GM18951 (cell line): ENCODE data around the gene DPYSL5.

Source experiments
- POLR2A ChIP-seq: IDR thresholded peaks from 4 replicates; pipeline ENCODE4 v1.6.1; 2011; ENCODE audit warnings: mild to moderate bottlenecking; ENCODE audit not compliant: insufficient read length, insufficient read depth; ENCODE audit errors: extremely low read depth
- in situ Hi-C: fragments of 300-500 bp; cut with MboI; formaldehyde crosslinking; loops from one replicate; pipeline ENCODE4 v1.12.0; 2022; ENCODE audit warnings: low sequenced_read_pairs, mixed read lengths, inconsistent platforms; ENCODE audit not compliant: unreplicated experiment

Gene DPYSL5

DNA sequence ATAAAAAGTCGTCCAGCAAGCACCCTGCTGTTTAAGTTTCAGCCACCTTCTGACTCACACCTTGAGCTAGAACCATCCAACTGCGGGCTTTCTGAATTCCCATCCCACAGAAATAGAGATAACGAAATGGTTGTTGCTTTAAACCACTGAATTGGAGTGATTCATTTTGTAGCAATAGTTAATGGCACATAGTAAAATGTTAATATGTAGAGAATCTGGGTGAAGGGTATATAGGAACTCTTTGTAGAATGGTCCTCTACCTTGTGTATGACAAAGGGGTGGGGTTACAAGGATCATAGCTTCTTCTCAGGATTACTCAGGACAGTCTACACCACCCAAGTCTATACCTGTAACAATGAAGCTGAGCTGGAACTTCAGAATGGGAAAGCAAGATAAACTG lies 120.1 kb downstream of the DPYSL5 start:
- in situ Hi-C loops: no loop called here
- TF ChIP-seq POLR2A: no peak

DNA sequence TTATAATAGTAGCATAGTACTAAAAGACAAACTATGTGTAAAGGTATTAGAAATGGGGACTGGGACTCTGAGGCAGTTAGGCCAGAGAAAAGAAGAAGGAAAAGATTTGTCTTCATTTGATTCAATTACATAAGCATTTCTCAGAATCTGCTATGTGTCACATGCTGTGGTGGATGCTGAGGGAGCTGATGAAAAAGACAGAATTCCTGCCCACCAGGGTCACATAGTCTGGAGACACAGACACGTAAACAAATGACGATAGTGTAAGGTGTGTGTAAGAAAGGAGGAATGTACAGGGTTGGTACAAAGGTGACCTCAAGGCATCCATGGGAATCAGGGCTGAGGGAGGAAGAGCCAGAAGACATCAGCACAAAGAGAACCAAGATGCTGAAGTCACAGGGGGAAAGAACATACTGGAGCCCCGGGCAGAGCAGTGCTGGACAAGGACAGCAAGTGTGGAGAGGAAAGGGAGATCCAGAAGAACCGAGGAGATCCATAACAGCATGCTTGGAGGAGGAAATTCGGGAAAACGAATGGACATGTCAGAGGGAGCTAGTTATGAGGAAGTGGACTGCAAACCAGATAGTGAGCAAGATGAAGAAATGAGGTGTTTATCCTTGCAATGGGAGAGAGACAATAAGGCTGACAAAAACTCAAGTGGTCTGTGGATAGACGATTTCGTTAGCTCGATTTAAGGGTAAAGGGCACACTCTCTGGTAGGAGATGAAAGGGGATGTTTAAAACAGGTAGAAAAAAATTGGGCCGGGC lies 121.3 kb downstream of the DPYSL5 start:
- no peak for TF ChIP-seq POLR2A
- in situ Hi-C loops: no loop called here

DNA sequence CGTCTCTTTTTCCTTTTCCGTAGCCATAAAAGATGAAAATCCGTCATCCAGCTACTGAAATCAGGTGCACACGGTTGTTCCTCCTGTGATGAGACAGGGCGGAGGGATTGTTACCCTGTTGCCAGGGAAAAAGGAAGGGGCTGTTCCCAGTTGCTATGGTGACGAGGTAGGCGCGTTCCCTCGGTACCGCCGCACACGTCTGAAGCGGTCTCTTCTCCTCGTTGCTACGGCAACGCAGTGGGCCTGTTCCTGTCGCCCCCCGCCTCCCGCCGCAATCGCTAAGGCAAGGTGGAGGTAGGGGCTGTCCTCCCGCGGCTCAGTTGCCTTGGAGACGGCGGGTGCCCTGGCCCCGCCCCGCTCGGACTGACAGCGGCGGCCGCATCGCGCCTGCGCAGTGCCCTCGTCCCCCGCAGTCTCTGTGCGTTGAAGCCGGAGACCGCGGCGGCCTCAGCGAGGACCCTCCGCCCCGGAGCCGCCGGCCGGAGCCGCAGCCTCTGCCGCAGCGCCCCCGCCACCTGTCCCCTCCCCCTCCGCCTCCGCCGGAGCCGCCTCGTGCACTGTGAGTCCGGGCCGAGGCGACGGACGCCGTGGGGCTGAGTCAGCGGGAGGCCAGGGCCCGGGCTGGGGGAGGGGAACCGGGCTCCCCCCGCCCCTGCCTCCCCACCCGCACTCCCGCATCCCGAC lies 122.5 kb downstream of the DPYSL5 start, which contains the start of gene MAPRE3:
Gene MAPRE3, plus strand, starts transcription at position 394 of the 684 bp plus-strand sequence. CDS start 51,582 bp downstream, outside the sequence.
- no peak for TF ChIP-seq POLR2A
- in situ Hi-C loops: no loop called here

DNA sequence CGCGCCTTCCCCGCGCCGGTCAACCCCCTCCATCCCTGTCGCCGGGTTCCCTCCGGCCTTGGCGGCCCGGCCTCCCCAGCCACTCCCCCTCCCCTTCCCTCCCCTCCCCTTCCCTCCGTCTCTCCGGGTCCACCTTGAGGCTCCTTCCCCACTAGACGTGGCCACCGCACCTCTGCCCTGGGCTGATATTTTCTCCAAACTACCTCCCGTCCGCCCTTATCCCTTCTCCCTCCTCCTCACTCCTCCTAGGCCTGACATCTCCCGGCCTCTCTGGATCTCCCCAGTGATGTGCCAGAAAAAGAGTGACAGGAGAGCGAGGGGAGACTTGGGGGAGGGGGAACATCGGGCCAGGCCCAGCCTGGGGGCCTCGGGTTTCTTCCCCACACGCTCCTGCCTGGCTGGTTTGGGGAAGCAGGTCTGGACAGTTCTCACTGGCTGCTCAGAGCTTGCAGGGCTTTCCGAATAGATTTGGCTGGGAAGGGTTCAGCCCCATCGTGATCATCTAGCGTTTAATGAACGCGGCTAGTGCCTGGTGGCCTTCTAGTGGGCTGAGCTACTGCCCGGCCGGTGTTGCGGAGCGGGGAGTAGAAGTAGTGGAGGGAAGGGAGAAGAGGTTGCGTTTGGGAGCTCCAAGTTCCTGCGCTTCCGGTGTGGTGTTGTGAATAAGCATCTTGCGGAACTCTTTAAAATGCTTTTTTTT lies 123.1 kb downstream of the DPYSL5 start:
- in situ Hi-C loops: no loop called here
- TF ChIP-seq POLR2A: no peak

DNA sequence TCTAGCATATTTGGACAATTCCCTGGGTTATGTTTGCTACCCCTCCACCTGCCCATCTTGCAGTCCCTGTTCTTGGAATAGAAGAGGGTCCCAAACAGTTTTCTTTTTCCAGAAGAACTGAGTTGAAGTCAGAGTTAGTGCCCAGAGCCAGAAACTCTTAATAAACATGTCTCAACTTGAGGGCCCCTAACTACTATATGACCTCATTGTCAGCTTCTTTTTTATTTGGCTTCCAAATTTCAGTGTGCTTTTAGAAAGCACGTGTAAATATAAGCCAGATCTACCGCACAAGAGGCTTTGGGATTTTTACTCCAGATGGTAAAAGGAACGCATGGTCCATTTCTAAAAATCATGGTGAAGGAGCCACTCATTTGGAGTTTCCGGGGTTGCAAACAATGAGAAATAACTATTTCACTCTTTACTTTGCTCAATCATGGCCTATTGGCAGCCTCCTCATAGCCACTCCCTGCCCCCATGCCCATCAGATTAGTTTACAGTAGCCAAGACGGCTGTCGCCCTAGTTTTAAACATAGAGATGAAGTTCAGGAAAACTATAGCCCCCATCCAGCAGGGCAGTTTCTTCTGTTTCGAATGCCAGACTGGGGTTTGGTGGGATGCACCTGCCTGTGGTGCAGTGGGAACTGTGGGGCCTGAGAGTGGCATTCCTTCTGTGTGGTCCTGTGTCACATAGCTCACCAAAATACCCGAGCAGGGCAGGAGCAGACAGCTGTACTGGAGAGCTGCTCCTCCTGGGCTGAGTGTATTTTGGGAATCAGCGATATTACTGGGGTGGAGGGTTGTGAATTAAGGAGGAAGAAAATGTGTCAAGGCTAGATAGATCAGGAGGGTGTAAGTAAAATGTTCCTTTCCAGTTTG lies 124.2 kb downstream of the DPYSL5 start:
- in situ Hi-C loops: no loop called here
- no peak for TF ChIP-seq POLR2A

DNA sequence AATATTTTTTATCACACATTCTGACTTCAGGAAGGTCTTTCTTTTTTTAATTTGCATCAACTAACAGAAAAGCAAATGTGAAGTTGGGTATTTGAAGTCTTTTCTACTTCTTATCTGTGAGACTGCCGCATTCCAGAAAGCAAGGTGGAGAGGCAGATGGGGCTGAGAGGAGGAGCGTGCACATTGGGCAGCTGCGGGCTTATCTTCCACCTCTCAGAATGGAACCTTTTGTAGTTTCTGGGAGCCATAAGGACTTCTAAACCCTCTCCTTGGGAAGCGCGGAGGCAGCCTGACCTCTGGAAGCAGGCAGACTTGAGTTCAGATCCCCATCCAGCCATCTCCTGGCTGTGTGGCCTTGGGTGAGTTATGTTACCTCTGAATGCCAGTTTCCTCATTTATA lies 126.4 kb downstream of the DPYSL5 start:
- in situ Hi-C loops: no loop called here
- TF ChIP-seq POLR2A: no peak

DNA sequence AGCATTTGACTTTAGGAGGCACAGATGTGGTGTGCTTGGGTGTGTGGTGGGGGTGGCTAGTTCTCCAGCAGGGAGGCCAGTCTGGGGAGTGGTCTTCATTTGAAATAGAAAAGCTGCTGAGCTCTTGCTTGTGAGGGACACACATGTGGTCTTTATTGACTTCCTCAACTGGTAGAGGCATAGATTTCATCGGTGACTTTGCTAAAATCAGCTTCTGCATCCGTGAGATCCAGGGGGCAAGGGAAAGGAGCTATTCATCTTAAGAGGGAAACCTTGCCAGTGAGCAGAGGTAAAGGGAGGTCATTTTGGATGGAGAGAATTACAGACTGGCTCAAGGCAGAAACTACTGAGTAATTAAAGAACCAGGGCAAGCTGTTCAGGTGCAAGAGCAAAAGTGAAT lies 127.2 kb downstream of the DPYSL5 start:
- in situ Hi-C loops: no loop called here
- TF ChIP-seq POLR2A: no peak

DNA sequence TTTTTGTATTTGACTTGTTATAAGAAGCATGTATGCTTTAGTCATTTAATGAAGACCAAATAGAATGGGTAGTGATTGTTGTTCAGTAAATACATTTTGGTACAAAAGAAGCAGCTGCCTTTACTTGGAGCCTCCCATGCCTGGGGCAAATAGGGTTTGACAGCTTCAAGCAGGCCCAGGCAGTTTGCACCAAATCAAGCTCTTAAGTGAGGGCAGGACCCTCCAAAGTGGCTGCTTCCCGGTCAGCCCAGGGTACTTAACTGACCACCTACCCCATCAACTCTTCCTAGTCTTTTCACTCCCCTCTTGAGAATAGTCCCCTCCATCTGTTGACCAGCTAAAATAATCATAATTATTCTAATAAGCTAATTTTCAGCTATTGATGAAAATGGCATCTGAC lies 127.7 kb downstream of the DPYSL5 start:
- in situ Hi-C loops: no loop called here
- no peak for TF ChIP-seq POLR2A

DNA sequence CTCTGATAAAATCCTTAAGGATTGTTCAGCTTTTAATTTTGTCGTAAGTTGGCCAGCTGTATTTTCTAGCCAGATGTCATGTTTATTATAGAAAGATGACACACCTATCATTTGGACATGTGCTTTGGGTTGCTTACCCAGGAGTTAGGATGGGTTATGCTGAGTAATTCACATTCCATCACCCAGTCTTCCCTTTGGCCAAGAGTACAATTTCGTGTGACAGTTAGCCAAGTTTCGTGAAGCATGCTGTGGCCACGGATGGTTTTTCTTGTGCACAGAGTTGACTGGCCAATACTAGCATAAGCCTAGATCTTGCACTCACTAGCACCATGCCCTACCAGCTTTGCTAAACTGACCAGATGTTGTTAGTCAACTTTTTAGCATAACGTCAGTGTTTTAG lies 128.3 kb downstream of the DPYSL5 start:
- TF ChIP-seq POLR2A: no peak
- in situ Hi-C loops: no loop called here

DNA sequence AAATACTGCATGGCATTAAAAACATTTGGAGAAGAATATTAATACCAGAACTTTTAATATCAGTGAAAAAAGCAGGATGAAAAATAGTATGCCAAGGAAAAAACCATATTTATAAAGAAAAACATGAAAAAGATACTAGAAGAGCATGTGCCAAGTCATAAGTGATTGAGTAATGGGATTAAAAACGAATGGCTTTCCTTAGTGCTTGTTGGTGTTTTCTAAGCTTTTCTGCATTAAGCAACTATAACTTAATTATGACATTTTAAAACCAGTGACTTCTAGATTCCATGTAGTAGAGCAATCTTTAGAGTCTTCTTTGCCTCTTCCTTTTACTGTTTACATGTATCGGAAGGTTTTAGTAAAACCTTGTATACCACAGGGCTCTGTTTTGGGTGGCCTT lies 129.1 kb downstream of the DPYSL5 start:
- no peak for TF ChIP-seq POLR2A

DNA sequence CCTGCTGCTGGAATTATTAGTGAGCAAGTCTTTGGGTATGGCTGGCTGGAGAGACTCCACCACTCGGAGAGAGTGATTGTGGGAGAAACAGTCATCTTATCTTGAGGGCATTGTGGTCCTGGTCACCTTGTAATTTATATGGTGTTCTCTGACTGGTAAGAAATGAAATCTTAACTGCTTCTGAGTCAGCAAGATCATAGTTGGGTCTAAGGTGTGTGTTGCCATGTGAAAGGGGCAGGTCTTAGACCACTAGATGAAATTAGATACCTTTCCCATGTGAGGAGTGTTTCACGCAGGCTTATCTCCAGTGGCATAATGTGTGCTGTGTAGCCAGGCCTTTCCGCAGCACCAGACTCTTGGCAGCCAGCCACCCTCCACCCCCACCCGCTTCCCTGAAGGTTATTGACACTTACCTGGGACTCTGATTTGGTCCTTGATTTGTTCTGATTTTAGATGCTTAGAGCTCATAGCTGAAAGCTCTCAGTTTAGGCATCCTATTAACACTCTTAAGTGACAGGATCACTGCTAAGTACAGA lies 130.2 kb downstream of the DPYSL5 start:
- in situ Hi-C loops: no loop called here
- no peak for TF ChIP-seq POLR2A

More for the DNA sequence above, 129.1 kb downstream of the DPYSL5 start:
- in situ Hi-C loops: no loop called here

DNA sequence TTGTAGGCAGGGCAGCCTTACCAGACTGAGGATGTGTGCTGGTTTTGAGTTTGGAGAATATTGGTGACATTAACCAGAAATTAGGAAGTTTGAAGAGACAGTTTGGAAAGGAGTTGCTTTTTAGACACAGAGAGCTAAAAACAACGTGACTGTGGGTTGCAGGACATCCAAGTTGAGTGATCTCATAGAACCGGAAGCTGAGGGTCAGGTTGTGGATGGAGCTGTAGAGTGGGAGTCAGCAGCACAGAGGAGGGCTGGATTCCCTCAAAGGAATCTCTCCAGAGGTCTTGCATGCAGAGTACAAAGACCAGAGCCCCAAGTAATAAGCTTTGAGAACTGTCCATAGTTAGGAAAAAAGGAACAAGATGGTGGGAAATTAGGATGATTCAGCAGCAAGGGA lies 131.8 kb downstream of the DPYSL5 start:
- in situ Hi-C loops: no loop called here
- no peak for TF ChIP-seq POLR2A
